GM18502 (cell line): ENCODE measurements around the gene COPS8.
A peak's percentile ranks its signal among the peaks of the same experiment; 100 is the strongest.

Experiments used
- ATAC-seq: cut with Tn5 transposase; IDR thresholded peaks from one replicate; pipeline ENCODE4 v1.9.1; 2021; ENCODE audit warnings: mild to moderate bottlenecking; ENCODE audit not compliant: unreplicated experiment, poor library complexity

COPS8 gene

GRCh38 chr2:237085248-237086221 lies at the start of gene COPS8:
Gene COPS8, plus strand, starts transcription at chr2:237085889. Its CDS starts 76 bp downstream, at chr2:237085965.
- ATAC-seq = peak; percentile 98

- no peak for ATAC-seq
Observed at GRCh38 chr2:237039301-237040031, 46.2 kb upstream of the COPS8 start.

GRCh38 chr2:237041231-237041630 lies 44.5 kb upstream of the COPS8 start:
- no peak for ATAC-seq

- no peak for ATAC-seq
Observed at GRCh38 chr2:237042101-237042500, 43.6 kb upstream of the COPS8 start.

- ATAC-seq = no peak
Observed at GRCh38 chr2:237043866-237044265, 41.8 kb upstream of the COPS8 start.

- no peak for ATAC-seq
Observed at GRCh38 chr2:237044281-237044680, 41.4 kb upstream of the COPS8 start.

GRCh38 chr2:237045449-237045848 lies 40.2 kb upstream of the COPS8 start:
- ATAC-seq = no peak

- ATAC-seq = no peak
Observed at GRCh38 chr2:237048595-237048994, 37.1 kb upstream of the COPS8 start.

GRCh38 chr2:237051861-237052260 lies 33.8 kb upstream of the COPS8 start:
- ATAC-seq = no peak

GRCh38 chr2:237053066-237053465 lies 32.6 kb upstream of the COPS8 start:
- no peak for ATAC-seq

GRCh38 chr2:237055386-237056100 lies 30.1 kb upstream of the COPS8 start:
- ATAC-seq = no peak

- no peak for ATAC-seq
Observed at GRCh38 chr2:237056287-237056875, 29.3 kb upstream of the COPS8 start.

GRCh38 chr2:237057107-237057506 lies 28.6 kb upstream of the COPS8 start:
- ATAC-seq = no peak

- ATAC-seq = peak; percentile 82
Observed at GRCh38 chr2:237057893-237058300, 27.8 kb upstream of the COPS8 start.

GRCh38 chr2:237058423-237058822 lies 27.3 kb upstream of the COPS8 start:
- ATAC-seq = no peak

GRCh38 chr2:237059155-237059875 lies 26.4 kb upstream of the COPS8 start:
- ATAC-seq = peak; percentile 73

GRCh38 chr2:237060534-237061312 lies 25.0 kb upstream of the COPS8 start:
- ATAC-seq = no peak

GRCh38 chr2:237061356-237061755 lies 24.3 kb upstream of the COPS8 start:
- no peak for ATAC-seq

GRCh38 chr2:237062585-237062984 lies 23.1 kb upstream of the COPS8 start:
- ATAC-seq = no peak
